ENCODE measurements around the gene ELP5. TPM values are rescaled to one million over a fixed set of nuclear protein-coding genes. Genes with fewer than 3 reads are reported as not detected.

Gene ELP5
- total RNA-seq, 1 donor from 2014 or later, result 37.6 TPM

DNA sequence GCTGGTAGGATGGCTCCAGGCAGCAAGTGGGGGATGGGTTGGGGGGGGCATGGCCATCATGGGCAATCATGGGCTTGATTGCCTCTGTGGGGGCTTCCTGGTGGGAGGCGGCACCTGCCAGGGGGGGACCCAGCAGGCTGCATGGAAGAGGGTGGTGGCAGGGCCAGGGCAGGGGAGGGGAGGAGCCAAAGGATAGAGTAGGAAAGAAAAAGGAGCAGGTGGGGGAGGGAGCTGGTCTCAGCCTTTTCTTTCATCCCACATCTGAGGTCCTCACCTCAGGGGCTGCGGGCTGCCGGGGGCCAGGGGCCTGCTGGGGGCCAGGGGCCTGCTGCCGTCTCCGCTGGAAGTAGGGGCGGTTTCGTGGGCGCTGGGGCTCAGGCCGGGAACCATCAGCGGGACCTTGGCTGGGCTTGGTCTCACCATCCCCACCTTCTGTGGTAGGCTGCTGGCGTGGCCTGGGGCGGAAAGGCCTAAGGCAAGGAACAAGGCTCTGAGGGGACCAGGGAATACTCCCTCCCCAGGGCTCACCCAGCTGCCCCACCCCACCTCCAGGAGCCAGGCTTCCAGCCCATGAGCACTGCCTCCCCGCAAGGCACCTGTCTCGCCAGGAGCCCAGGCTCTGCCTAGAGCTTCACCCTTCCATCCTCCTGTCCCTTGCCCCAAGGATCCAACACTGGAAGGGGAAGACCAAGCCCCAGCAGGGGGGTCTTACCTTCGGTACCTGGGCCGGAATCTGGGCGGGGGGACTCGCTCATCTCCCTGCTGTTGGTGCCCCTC is 37.4 kb downstream of the ELP5 start:
- no peak overlapping the region for H3K27ac Mint-ChIP-seq (ENCODE audit: unreplicated experiment)
- peaks cover 8% of the 10 kb centered on the region for H3K4me1 Mint-ChIP-seq (ENCODE audit: unreplicated experiment)
- no peaks in the 10 kb centered on the region for H3K36me3 Mint-ChIP-seq (ENCODE audit: unreplicated experiment)
- no peak for TF ChIP-seq CTCF (IDR thresholded peaks at IDR 0.05)
- no peak for DNase-seq (ENCODE audit: extremely low spot score, unreplicated experiment)
- H3K4me3 Mint-ChIP-seq (ENCODE audit: unreplicated experiment), result no peak overlapping the region
- peaks cover 60% of the 10 kb centered on the region for H3K27me3 Mint-ChIP-seq (ENCODE audit: unreplicated experiment)
- no peaks in the 10 kb centered on the region for H3K9me3 Mint-ChIP-seq (ENCODE audit: unreplicated experiment)

- no peak for DNase-seq (ENCODE audit: extremely low spot score, unreplicated experiment)
- Mint-ChIP-seq H3K27me3 (ENCODE audit: unreplicated experiment) (peaks cover 64% of the 10 kb centered on the region), H3K9me3 (ENCODE audit: unreplicated experiment) (no peaks in the 10 kb centered on the region), H3K4me3 (ENCODE audit: unreplicated experiment) (no peak overlapping the region), H3K27ac (ENCODE audit: unreplicated experiment) (no peak overlapping the region), H3K4me1 (ENCODE audit: unreplicated experiment) (peaks cover 11% of the 10 kb centered on the region), H3K36me3 (ENCODE audit: unreplicated experiment) (no peaks in the 10 kb centered on the region)
- no peak for TF ChIP-seq CTCF (IDR thresholded peaks at IDR 0.05)
Observed at GRCh38 chr17:7290166-7290565, 38.2 kb downstream of the ELP5 start.

DNA sequence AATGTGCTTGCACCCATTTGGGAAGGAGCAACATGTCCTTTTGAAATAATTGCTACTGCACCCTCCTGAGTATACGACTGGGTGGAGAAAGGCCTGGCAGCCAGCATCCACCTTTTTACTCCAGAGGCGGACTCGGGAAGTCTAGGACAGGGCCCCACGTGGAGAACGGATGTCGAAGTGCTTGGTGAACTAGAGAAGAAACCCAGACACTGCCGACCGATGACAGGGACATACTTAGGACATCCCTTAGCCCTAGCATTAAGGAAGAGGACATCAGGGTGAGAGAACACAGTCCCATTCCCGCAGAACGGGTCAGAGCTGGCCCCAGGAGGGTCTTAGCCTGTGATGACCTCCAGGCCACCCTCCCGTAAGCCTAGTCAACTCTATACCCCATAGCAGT is 38.7 kb downstream of the ELP5 start:
- Mint-ChIP-seq H3K36me3 (ENCODE audit: unreplicated experiment) (no peaks in the 10 kb centered on the region), H3K9me3 (ENCODE audit: unreplicated experiment) (no peaks in the 10 kb centered on the region), H3K4me1 (ENCODE audit: unreplicated experiment) (peaks cover 14% of the 10 kb centered on the region), H3K27me3 (ENCODE audit: unreplicated experiment) (peaks cover 67% of the 10 kb centered on the region), H3K4me3 (ENCODE audit: unreplicated experiment) (no peak overlapping the region), H3K27ac (ENCODE audit: unreplicated experiment) (no peak overlapping the region)
- no peak for TF ChIP-seq CTCF (IDR thresholded peaks at IDR 0.05)
- no peak for DNase-seq (ENCODE audit: extremely low spot score, unreplicated experiment)

- Mint-ChIP-seq H3K36me3 (ENCODE audit: unreplicated experiment) (no peaks in the 10 kb centered on the region), H3K27ac (ENCODE audit: unreplicated experiment) (no peak overlapping the region), H3K4me3 (ENCODE audit: unreplicated experiment) (no peak overlapping the region), H3K27me3 (ENCODE audit: unreplicated experiment) (peaks cover 58% of the 10 kb centered on the region), H3K4me1 (ENCODE audit: unreplicated experiment) (peaks cover 24% of the 10 kb centered on the region), H3K9me3 (ENCODE audit: unreplicated experiment) (no peaks in the 10 kb centered on the region)
- no peak for DNase-seq (ENCODE audit: extremely low spot score, unreplicated experiment)
- TF ChIP-seq CTCF (IDR thresholded peaks at IDR 0.05), result no peak
Observed at GRCh38 chr17:7292194-7292593, 40.2 kb downstream of the ELP5 start.

- TF ChIP-seq CTCF (IDR thresholded peaks at IDR 0.05), result no peak
- no peak overlapping the region for H3K27ac Mint-ChIP-seq (ENCODE audit: unreplicated experiment)
- H3K4me1 Mint-ChIP-seq (ENCODE audit: unreplicated experiment), result peaks cover 24% of the 10 kb centered on the region
- peaks cover 54% of the 10 kb centered on the region for H3K27me3 Mint-ChIP-seq (ENCODE audit: unreplicated experiment)
- H3K4me3 Mint-ChIP-seq (ENCODE audit: unreplicated experiment), result no peak overlapping the region
- DNase-seq (ENCODE audit: extremely low spot score, unreplicated experiment), result no peak
- H3K9me3 Mint-ChIP-seq (ENCODE audit: unreplicated experiment), result no peaks in the 10 kb centered on the region
- H3K36me3 Mint-ChIP-seq (ENCODE audit: unreplicated experiment), result no peaks in the 10 kb centered on the region
Observed at GRCh38 chr17:7292729-7293128, 40.7 kb downstream of the ELP5 start.
